NCI-H1417 treated with DMSO at 0.1 percent for 48 hours (cell line): ENCODE measurements around the gene LEMD2.

Experiments
- DNase-seq: peaks from one replicate; lab custom pipeline; 2025; lab: John Stamatoyannopoulos, UW

The LEMD2 gene

GRCh38 chr6:33794910-33795623 is 6.1 kb upstream of the LEMD2 start:
- no peak for DNase-seq

GRCh38 chr6:33792981-33793380 is 4.1 kb upstream of the LEMD2 start:
- DNase-seq: no peak

- no peak for DNase-seq
Observed at GRCh38 chr6:33791620-33792019, 2.7 kb upstream of the LEMD2 start.

- DNase-seq: no peak
Observed at GRCh38 chr6:33790910-33791309, 2.0 kb upstream of the LEMD2 start.

DNA sequence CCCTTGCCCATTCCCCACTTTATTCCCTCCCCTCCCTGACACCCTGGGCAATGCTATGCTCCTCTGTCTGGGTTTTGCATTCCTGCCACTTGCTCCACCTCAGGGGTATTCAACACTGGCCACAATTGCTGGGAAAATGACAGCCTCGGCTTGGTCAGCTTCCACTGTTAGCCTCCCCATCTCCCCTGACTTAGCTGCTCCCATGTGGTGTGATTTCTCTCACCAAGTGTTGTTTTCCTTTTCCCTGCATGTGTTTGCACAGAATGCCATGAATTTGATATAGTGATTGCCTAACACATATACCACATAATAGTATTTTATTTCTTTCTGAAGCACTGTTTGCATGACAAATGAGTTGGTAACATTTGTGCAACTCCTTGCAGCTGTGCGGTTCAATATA is 1.4 kb upstream of the LEMD2 start:
- no peak for DNase-seq

DNA sequence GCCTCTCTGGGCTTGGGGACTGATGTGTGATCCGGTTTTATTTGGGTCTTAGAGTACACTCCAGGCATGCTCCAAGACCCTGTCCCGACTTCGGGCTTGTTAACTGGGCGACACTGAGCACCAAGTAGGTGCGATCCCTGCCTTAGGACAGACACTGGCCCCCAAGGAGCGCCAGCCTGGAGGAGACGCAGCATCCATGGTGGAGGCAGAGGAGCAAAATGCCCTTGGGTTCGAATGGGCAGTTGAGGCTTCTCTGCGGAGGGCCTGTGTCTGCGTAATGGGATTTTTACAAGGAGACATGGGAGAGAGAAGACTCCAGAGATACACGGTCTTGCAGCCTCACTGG is 593 bp upstream of the LEMD2 start:
- no peak for DNase-seq

DNA sequence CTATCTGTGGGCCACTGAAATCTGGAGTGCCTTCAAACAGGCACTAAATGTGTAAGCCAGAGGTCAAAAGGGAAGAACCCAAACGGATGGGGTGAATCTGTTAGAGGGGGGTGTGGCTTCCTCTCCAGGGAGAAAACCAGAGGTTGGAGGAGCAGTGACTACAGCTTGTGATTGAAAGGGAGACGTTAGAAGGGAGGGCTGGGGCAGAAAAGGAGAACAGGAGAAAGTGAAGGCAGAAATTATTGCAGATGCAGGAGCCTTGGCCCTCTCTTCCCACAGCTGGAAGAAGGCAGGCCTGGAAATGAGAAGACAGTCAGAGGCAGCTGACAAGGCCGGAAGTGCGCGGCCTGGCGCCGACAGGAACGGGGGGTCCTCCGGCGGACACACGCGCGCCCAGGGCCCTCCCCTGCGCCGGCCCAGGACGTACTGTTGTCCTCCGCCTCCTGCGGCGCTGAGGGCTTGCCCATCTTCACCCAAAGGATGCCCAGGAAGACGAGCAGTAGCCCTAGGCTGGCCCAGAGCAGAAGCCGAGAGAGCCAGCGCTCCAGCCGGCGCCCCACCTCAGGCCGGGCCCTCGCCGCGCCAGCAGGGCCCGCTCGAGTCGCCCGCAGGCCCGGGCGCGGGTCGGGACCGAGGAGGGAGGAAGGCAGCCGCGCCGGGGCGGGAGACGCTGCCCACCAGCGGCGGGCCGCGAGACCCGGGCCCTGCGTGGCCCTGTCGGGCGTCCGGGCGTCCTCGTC is 806 bp downstream of the LEMD2 start:
- DNase-seq: no peak

GRCh38 chr6:33787346-33787953 is 1.5 kb downstream of the LEMD2 start:
- no peak for DNase-seq

DNA sequence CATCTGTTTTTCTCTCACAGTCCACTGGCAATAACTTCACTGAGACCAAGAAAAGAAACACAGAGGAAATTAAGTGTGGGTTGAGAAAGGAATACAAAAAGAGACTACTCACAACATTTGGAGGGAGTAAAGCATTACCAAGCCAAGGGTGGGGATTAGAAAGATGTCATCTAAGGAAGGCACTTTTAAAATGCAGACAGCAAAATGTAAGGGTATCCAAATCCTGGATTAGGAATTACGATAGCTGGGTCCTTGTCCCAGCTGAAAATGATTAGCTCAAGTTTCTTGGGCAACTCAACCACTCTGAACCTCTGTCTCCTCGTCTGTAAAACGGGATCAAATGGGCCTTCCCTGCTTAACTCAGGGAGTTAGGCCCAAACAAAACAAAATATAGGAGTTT is 2.2 kb downstream of the LEMD2 start:
- DNase-seq: no peak

- no peak for DNase-seq
Observed at GRCh38 chr6:33785778-33786177, 3.2 kb downstream of the LEMD2 start.

DNA sequence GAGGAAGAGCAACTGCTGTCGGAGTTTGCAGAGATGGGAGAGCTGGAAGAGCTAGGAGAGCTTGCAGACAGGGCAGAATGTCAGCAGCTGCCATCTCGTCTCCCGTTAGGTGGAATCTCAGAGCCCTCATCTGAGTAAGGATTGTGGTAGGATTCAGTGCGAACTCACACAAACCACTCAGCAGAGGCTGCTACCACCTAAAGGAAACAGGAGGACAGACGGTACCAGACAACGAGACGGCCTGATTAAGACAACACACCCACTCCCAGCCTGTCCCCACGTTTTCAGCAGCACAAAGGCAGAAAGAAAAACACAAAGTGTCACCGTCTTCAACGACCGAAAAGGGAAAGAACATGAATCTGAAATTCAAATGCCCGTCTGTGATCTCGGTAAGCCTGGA is 4.1 kb downstream of the LEMD2 start:
- no peak for DNase-seq

DNA sequence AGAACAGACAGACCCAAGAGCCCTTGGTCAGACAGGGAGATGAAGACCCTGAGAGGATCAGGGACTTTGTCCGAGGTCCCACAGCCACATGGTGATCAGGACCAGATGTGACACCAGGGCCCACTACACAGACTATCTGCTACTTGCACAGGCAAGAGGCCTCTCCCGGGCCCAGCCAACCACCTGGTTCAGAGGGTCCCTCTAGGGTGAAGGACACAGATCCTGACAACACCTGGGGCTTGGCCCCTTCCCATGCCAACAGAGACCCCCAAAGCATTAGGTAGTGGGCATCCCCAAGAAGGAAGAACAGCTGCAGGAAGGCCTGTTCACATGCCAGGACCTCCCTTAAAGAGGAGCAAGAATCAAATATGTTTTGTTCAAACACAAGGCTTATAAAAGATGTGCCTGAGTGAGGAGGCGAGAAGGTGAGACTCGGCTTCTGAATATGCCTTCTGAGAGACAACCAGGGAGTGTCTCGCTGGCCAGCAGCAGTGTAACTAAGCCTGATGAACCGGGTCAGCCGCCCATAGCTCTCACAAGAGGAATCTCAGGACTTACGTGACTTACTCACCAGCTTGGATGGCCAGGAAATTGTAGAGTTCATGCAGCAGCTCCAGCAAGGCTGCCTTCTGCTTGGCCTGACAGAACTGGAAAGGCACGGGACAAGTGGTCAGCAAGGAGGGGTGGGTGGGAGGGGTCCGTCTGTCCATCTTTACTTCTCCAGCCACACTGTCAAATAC is 5.0 kb downstream of the LEMD2 start:
- DNase-seq: no peak

- DNase-seq: no peak
Observed at GRCh38 chr6:33782561-33782960, 6.4 kb downstream of the LEMD2 start.

DNA sequence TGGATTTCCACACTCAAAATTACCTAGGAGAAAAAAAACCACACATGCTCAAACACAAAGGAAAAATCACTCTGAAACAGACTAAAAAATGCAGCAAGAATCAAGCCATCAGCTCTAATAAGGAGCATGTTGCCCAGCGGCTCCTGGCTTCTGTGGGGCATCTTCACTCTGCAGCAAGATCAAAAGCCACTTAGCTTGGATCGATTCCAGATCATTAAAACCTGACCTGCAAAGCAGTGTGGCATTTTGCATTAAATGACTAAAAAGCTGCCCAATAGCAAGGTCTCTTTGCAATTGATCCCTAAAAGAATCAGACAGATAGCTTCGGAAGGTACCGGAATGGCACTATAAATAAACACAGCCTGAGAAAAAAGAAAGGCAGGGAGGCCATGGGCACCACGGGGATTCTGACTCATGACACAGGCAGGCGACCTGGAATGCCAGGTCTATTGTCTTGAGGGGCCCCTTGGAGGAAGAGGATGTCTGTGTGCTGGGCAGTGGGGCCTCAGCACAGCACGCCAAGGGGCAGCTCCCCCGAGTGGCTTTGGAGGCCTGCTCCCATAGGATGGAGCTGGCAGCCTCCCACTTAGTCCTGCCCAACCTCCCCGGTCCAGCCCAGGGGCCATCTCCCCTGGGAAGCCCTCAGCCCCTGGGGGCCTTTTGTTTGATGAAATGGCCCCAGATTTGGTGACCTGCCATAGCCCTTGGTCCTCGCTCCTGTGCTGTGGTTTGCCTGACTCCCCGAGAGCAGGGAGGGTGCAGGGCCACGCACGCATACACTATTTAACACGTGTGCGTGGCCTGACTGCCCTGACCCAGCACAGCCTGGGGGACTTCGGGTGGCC is 7.6 kb downstream of the LEMD2 start:
- no peak for DNase-seq

DNA sequence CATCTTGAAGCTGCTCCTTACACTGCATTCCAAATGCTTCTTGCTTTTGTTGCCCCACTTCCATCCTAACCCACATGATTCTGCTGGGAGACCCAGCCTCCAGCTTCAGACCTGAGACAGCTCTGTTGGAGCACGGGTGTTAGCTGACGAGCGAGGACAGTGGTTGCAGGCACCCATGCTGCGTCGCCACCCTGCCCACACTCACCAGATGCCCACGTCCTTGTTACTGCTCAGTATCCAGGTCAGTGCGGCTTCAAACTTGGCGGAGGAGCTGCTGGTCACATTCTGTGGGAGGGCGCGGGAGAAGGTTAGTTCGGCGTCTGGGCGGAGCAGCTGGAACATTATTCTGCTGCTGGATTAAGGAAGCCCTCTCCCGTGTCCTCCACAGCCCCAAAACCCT is 9.0 kb downstream of the LEMD2 start:
- no peak for DNase-seq

DNA sequence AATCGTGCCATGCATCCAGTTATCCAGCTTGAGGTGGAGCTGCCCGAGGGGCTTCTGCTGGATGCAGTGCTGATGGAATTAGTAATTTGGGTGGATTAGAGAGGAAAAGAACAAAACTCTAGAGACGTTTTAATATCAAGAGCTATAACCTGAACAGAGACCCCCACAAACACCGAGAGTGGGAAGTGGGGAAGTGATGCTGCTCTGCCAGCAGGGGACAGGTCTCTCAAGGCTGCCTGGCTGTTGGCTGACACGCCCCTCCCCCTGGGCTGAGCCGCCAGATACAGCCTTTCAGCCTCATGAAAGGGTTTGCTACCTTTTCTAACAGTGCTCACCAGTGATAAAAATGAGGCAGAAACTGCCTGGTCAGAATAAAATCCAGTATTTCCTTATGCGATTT is 9.6 kb downstream of the LEMD2 start:
- no peak for DNase-seq

DNA sequence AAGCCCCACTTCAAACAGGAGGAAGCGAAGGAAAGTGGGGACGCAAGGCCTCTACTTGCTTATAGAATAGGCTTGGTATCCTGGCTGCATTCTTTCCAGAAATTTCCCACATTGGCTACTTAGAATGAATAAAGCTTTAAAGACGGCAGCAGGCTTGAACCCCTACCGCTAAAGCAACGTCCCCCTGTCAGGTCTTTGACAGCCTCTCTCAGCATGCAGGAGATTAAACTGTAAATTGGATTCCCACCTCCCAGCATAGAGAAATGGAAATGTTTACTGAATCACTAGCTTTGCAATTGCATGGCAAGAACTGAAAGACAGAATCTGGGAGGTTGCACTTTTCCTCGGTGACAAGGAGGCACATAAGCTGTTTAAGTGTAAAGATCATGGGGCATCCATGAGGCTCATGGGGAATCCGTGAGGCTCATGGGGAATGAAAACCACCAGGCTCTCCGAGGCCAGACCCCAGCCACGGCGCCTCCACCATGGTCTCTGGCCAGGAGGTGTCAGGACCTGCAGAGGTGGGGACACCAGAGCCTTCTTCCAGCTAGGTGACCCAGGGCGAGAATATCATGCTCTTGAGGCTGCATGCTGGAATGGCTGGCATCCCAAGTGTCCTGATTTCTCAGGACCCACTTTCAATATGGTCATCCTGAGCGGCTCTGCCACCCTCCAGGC is 10.3 kb downstream of the LEMD2 start:
- no peak for DNase-seq

DNA sequence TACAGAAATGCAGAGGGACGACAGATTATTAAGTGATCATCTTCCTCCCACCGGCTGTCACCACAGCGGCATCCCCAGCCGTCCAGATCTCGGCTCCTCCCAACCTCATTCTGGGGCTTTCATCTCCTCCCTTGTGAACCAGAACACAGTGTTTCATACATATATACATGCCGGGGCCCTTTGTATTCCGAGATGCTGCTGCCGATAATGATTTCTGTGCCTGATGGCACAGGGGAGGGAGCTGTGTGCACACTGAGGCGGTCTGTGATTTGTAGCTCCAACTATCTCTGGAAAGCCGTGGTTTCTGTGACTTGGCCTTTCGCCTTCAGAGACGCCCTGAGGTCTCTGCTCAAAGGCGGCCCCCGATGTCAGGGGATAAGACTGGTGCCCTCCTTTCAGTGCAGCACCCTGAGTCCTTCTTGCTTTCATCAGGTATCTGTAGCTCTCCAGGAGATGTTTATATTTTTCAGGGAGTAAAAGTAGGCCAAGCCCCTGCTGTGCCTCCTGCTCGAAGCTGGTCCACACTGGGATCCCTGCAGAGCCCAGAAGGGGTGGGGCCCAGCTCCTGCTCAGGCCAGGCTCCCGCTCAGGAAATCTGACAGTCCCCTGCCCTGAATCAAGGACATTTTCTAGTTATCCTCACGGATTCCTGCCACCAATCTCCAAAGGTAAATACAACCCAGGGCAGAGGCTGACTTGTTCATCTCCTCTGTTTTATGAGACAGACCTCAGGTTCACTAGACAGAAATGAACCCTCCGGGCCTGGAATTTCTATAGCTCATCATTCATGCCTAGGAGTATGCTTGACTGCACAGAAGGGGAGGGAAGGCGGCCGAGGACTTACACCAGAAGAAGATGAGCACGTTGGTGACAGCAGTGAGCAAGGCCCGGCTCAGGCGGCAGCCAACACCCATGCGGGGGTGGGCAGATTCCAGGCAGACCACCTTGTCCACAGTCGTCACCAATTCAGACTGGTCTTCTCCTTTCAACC is 11.2 kb downstream of the LEMD2 start:
- no peak for DNase-seq

DNA sequence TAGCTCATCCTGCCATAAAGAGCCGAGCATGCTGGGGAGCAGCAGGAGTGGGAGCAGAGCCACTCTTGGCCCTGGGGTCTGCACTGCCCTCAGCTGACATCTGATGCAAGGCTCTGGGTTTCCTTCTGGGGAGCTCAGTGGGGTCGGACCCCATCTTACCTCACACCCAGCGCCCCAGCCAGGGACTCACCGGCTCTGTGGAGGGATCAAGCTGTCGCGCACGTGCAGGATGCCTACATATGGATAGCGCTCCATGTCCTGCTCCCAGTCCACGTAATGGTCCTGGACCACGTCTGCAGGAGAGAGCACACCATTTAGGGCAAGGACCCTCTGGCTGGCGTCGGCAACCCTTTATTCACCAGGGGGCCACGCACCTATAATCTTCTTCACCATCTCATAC is 12.2 kb downstream of the LEMD2 start:
- DNase-seq: no peak

GRCh38 chr6:33776186-33776585 is 12.7 kb downstream of the LEMD2 start:
- no peak for DNase-seq
